ENCODE data around the gene RSPH9. TPM values are rescaled to one million over a fixed set of nuclear protein-coding genes. Genes with fewer than 3 reads are reported as not detected.
"Not testable (repeated sequence)": the region's sequence is repeated elsewhere in the genome, so short reads cannot be mapped to it uniquely, and the experiment has no call there.

Gene RSPH9
- total RNA-seq, 1 donor, result 0.18 TPM

DNA sequence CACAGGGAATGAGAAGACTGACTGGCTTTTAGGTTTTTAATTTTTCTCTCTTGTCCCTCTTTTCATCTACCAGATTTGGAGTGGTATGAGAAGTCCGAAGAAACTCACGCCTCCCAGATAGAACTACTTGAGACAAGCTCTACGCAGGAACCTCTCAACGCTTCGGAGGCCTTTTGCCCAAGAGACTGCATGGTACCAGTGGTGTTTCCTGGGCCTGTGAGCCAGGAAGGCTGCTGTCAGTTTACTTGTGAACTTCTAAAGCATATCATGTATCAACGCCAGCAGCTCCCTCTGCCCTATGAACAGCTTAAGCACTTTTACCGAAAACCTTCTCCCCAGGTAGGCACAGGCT is 8.6 kb upstream of the RSPH9 start:
- TF ChIP-seq, protein P1, sequence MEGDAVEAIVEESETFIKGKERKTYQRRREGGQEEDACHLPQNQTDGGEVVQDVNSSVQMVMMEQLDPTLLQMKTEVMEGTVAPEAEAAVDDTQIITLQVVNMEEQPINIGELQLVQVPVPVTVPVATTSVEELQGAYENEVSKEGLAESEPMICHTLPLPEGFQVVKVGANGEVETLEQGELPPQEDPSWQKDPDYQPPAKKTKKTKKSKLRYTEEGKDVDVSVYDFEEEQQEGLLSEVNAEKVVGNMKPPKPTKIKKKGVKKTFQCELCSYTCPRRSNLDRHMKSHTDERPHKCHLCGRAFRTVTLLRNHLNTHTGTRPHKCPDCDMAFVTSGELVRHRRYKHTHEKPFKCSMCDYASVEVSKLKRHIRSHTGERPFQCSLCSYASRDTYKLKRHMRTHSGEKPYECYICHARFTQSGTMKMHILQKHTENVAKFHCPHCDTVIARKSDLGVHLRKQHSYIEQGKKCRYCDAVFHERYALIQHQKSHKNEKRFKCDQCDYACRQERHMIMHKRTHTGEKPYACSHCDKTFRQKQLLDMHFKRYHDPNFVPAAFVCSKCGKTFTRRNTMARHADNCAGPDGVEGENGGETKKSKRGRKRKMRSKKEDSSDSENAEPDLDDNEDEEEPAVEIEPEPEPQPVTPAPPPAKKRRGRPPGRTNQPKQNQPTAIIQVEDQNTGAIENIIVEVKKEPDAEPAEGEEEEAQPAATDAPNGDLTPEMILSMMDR (IDR thresholded peaks at IDR 0.05; ENCODE audit: insufficient read depth, low read length), result no peak
- peak overlapping the region; percentile 97 for H3K4me3 ChIP-seq (ENCODE audit: low read depth, low read length)
- peak; percentile 27 for DNase-seq (ENCODE audit: low read depth)

DNA sequence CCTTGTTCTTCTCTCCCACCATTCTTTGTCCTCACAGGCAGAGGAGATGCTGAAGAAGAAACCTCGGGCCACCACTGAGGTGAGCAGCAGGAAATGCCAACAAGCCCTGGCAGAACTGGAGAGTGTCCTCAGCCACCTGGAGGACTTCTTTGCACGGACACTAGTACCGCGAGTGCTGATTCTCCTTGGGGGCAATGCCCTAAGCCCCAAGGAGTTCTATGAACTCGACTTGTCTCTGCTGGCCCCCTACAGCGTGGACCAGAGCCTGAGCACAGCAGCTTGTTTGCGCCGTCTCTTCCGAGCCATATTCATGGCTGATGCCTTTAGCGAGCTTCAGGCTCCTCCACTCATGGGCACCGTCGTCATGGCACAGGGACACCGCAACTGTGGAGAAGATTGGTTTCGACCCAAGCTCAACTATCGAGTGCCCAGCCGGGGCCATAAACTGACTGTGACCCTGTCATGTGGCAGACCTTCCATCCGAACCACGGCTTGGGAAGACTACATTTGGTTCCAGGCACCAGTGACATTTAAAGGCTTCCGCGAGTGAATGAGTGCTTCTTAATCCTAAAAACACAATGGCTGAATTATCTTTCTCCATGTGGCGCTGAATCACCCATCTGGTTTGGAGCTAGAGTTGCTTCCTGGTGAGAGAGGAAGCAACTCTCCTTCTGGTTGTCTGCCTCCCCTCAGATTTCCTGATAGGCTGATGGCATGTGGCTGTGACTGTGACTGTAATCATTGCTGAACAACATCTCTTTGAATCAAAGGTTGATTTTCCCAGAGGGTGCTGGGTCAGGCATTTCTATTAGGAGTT is 4.6 kb upstream of the RSPH9 start:
- DNase-seq (ENCODE audit: low read depth), result no peak
- H3K4me3 ChIP-seq (ENCODE audit: low read depth, low read length), result no peak overlapping the region
- TF ChIP-seq, protein P1 (IDR thresholded peaks at IDR 0.05; ENCODE audit: insufficient read depth, low read length), result no peak

DNA sequence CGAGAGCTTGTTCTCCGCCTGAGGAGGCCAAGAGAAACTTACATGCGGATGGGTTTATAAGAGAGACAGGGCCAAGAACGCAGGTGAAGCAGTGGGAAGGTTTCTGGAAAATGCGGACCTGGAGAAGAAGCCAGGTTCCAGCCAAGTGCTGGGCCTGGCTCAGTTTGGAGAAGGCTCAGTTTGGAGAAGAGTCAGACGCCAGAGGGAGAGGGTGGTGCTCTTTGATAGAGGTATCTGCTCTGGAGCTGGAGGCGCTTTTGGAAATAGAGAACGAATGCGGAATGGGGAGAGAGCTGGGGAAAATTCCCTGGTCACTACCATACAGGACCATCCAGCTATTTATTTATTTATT is 753 bp downstream of the RSPH9 start:
- TF ChIP-seq, protein P1 (IDR thresholded peaks at IDR 0.05; ENCODE audit: insufficient read depth, low read length), result no peak
- DNase-seq (ENCODE audit: low read depth), result no peak
- peak overlapping the region; percentile 61 for H3K4me3 ChIP-seq (ENCODE audit: low read depth, low read length)

DNA sequence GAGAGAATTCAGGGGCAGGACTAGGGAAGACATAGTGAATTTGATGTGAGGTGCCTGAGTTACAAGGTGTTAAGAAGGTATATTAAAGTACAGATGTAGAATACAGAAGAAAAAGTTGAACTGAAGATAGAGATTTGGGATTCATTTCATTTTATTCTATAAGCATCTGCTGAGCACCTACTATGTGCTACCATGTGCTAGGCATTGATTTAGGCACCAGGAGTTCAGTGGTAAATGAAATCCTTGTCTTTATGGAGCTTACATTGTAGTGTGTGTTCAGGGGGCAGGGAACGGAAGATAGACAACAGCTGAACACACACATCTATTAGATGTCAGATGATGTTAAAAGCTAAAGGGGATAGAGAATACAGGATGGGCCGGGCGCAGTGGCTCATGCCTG is 2.8 kb downstream of the RSPH9 start:
- no peak overlapping the region for H3K4me3 ChIP-seq (ENCODE audit: low read depth, low read length)
- no peak for DNase-seq (ENCODE audit: low read depth)
- TF ChIP-seq, protein P1 (IDR thresholded peaks at IDR 0.05; ENCODE audit: insufficient read depth, low read length), result no peak

DNA sequence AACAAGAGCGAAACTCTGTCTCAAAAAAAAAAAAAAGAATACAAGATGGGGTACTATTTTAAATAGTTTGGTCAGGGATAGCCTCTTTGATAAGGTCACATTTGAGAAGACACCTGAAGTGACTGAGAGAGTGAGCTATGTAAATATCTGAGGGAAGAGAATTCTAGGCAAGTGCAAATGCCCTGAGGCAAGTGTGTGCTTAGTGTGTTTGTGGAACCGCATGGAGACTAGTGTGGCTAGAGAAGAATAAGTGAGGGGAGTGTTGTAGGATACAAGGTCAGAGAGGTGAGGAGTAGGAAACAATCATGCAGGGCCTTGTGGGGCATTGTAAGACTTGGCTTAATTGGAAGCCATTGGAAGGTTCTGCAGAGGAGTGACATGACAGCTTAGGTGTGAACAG is 3.4 kb downstream of the RSPH9 start:
- DNase-seq (ENCODE audit: low read depth), result no peak
- H3K4me3 ChIP-seq (ENCODE audit: low read depth, low read length), result no peak overlapping the region
- TF ChIP-seq, protein P1 (IDR thresholded peaks at IDR 0.05; ENCODE audit: insufficient read depth, low read length), result no peak

DNA sequence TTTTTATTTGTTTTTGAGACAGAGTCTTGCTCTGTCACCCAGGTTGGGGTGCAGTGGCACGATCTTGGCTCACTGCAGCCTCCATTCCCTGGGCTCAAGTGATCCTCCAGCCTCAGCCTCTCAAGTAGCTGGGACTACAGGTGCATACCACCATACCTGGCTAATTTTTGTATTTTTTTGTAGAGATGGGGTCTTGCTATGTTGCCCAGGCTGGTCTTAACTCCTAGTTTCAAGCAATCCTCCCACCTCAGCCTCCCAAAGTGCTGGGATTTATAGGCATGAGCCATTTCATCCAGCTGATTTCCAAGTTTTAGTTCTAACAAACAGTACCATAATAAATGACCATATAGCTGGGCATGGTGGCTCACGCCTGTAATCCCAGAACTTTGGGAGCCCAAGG is 8.0 kb downstream of the RSPH9 start:
- H3K4me3 ChIP-seq (ENCODE audit: low read depth, low read length); DNase-seq (ENCODE audit: low read depth): not testable (repeated sequence)

DNA sequence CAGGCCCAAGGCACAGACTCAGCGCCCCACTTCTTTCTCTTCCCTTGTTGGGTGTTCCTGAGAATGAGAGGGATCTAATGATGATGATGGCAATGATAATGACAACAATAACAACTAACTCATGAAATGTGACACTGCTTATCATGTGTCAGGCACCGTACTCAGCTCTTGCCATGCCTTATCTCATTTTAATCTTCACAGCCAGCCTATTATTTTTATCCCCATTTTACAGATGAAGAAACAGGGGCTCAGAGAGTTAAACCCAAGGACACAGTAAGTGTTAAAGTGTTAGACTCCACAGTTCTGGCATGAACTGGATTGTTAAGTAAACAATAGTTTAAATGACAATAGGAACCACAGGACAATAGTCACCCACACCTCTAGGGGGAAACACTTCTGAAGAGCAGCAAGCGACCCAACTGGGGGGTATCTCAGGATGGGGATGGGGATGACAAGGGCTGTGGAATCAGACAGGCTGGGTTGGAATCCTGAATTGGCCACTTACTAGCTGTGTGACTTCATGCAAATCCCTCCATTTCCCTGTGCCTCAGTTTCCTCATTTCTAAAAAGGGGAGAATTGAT is 12.5 kb downstream of the RSPH9 start:
- TF ChIP-seq, protein P1 (IDR thresholded peaks at IDR 0.05; ENCODE audit: insufficient read depth, low read length), result no peak
- no peak overlapping the region for H3K4me3 ChIP-seq (ENCODE audit: low read depth, low read length)
- no peak for DNase-seq (ENCODE audit: low read depth)

Data from fibroblast of the aortic adventitia (primary cell).